A549 (cell line): ENCODE data around the gene ARHGAP25. TPM values are rescaled to one million over a fixed set of nuclear protein-coding genes. Genes with fewer than 3 reads are reported as not detected.

Source experiments
- ATAC-seq, 2 experiments: fragments of 200-7000 bp in 1 of 2; fragments of >200 bp in 1 of 2; cut with Nextera tagmentation in 1 of 2; cut with Tn5 transposase in 1 of 2; 3 replicates each; pipeline versions ENCODE4 v1.8.0 to v1.9.1; 2018 to 2020; ENCODE audit warnings: mild to moderate bottlenecking in 1 of 2, moderate library complexity in 1 of 2
- CTCF ChIA-PET: fragments of 300-600 bp; sonication (Branson Sonifier 250); formaldehyde crosslinking; extraction: SDS; loops from one replicate; lab custom pipeline; 2021; ENCODE audit warnings: antibody characterized with exemption, inconsistent platforms; lab: Yijun Ruan, JAX
- POLR2A ChIA-PET: fragments of 350-600 bp; formaldehyde crosslinking; extraction: SDS; loops from one replicate; lab custom pipeline; 2021; ENCODE audit warnings: antibody characterized with exemption, inconsistent platforms; lab: Yijun Ruan, JAX
- DNase-seq, 2 experiments: peaks; one replicate each; pipeline versions ENCODE4 v3.0.0 to v3.0.0-alpha.2; 2011 to 2016; ENCODE audit warnings: low read depth in 1 of 2, low spot score in 1 of 2
- FAIRE-seq: peaks from 2 replicates; lab custom pipeline; 2011; peaks lifted over from hg19 to GRCh38; lab: Jason Lieb, UNC
- H3K27ac ChIP-seq, 2 experiments: fragments of >200 bp; sonication (Bioruptor Twin); formaldehyde crosslinking; 3 replicates each; pipeline ENCODE4 v1.5.1; 2016 to 2017
- H3K4me1 ChIP-seq: fragments of >200 bp; sonication (Bioruptor Twin); formaldehyde crosslinking; 3 replicates; pipeline ENCODE4 v1.6.1; 2016
- H3K4me2 ChIP-seq: fragments of >200 bp; sonication (Bioruptor Twin); formaldehyde crosslinking; 3 replicates; pipeline ENCODE4 v1.6.1; 2016
- H3K4me3 ChIP-seq: fragments of >200 bp; sonication (Bioruptor Twin); formaldehyde crosslinking; 3 replicates; pipeline ENCODE4 v1.5.1; 2016
- H3K9me3 ChIP-seq: fragments of >200 bp; sonication (Bioruptor Twin); formaldehyde crosslinking; 3 replicates; pipeline ENCODE4 v1.6.1; 2016
- ATOH8 ChIP-seq: fragments of 250-450 bp; sonication (Bioruptor Pico); IDR thresholded peaks from 2 replicates; pipeline ENCODE4 v1.5.0; 2020; ENCODE audit warnings: low read depth, mild to moderate bottlenecking, moderate library complexity
- BCL3 ChIP-seq: fragments of >200 bp; sonication (Bioruptor Twin); formaldehyde crosslinking; IDR thresholded peaks from 3 replicates; pipeline ENCODE4 v1.6.1; 2016
- CBX2 ChIP-seq: fragments of 200-600 bp; sonication (generic); IDR thresholded peaks from 2 replicates; pipeline ENCODE4 v1.6.1; 2016; ENCODE audit warnings: low read depth, mild to moderate bottlenecking, borderline replicate concordance
- CBX8 ChIP-seq: fragments of 200-600 bp; sonication (generic); IDR thresholded peaks from 2 replicates; pipeline ENCODE4 v1.6.1; 2016
- E2F6 ChIP-seq: IDR thresholded peaks from 2 replicates; pipeline ENCODE4 v1.6.1; 2012; ENCODE audit warnings: low read depth, borderline replicate concordance
- EHF ChIP-seq: fragments of 250-450 bp; sonication (Bioruptor Pico); IDR thresholded peaks from 2 replicates; pipeline ENCODE4 v1.5.0; 2020; ENCODE audit warnings: mild to moderate bottlenecking
- ELK1 ChIP-seq: fragments of 150-350 bp; IDR thresholded peaks from 2 replicates; pipeline ENCODE4 v1.6.1; 2014; ENCODE audit warnings: low read depth, mild to moderate bottlenecking, low read length
- ESRRA ChIP-seq: fragments of 150-350 bp; IDR thresholded peaks from 2 replicates; pipeline ENCODE4 v1.6.1; 2014; ENCODE audit warnings: mild to moderate bottlenecking, low read length, borderline replicate concordance
- FOSL2 ChIP-seq, 2 experiments: fragments of 450-650 bp in 1 of 2; fragments of >200 bp in 1 of 2; sonication (Bioruptor Twin) in 1 of 2; formaldehyde crosslinking; IDR thresholded peaks; 2 replicates each; pipeline versions ENCODE4 v1.5.0 to v1.6.1; 2016 to 2020; ENCODE audit warnings: mild to moderate bottlenecking in 1 of 2, moderate library complexity in 1 of 2
- HEYL ChIP-seq: fragments of 250-450 bp; sonication (Bioruptor Pico); IDR thresholded peaks from 2 replicates; pipeline ENCODE4 v1.8.0; 2021; ENCODE audit warnings: mild to moderate bottlenecking, moderate library complexity
- HOXA7 ChIP-seq: fragments of 250-450 bp; sonication (Bioruptor Pico); IDR thresholded peaks from 2 replicates; pipeline ENCODE4 v1.5.0; 2020; ENCODE audit warnings: mild to moderate bottlenecking, moderate library complexity
- MAFK ChIP-seq: fragments of 450-650 bp; IDR thresholded peaks from 2 replicates; pipeline ENCODE4 v1.6.1; 2014; ENCODE audit not compliant: partially characterized antibody
- NPAS2 ChIP-seq: fragments of 250-450 bp; sonication (Bioruptor Pico); IDR thresholded peaks from 2 replicates; pipeline ENCODE4 v1.8.0; 2022; ENCODE audit warnings: mild to moderate bottlenecking, moderate library complexity, borderline replicate concordance
- PBX3 ChIP-seq: IDR thresholded peaks from 2 replicates; pipeline ENCODE4 v1.6.1; 2012
- POLR2AphosphoS2 ChIP-seq: conservative IDR thresholded peaks from 2 replicates; pipeline ENCODE4 v1.6.1; 2012; ENCODE audit warnings: low read length, improper control_type of control experiment, inconsistent platforms
- RAD21 ChIP-seq, 2 experiments: fragments of >200 bp in 1 of 2; sonication (Bioruptor Twin) in 1 of 2; formaldehyde crosslinking in 1 of 2; IDR thresholded peaks in 1 of 2; conservative IDR thresholded peaks in 1 of 2; 2 replicates in 1 of 2; 3 replicates in 1 of 2; pipeline ENCODE4 v1.6.1; 2012 to 2018; ENCODE audit warnings: inconsistent platforms in 1 of 2
- RNF2 ChIP-seq: fragments of 200-600 bp; sonication (generic); IDR thresholded peaks from 2 replicates; pipeline ENCODE4 v1.6.1; 2016; ENCODE audit warnings: low read depth, mild to moderate bottlenecking, antibody characterized with exemption, moderate library complexity, borderline replicate concordance
- SREBF2 ChIP-seq: fragments of 450-650 bp; IDR thresholded peaks from 2 replicates; pipeline ENCODE4 v1.6.1; 2014; ENCODE audit warnings: mild to moderate bottlenecking, moderate library complexity
- ZSCAN20 ChIP-seq: fragments of 250-450 bp; sonication (Bioruptor Pico); IDR thresholded peaks from 2 replicates; pipeline ENCODE4 v1.8.0; 2022; ENCODE audit warnings: mild to moderate bottlenecking, moderate library complexity
- WGBS: methylation state at CpG from one replicate; pipeline ENCODE4 v1.1.6; 2017; ENCODE audit errors: missing lambda C conversion rate; 5-methylcytosine and 5-hydroxymethylcytosine counted together
- polyA plus RNA-seq, 4 experiments: library from polyadenylated mRNA; depleted of rRNA in 3 of 4; stranded (reverse); fragments of >200 nt; fragmentation: RNase III in 1 of 4; extraction: RNeasy Plus Mini Kit Qiagen cat#74134 plus additional on column Dnase treatment in 1 of 4; gene quantifications; 2 replicates in 3 of 4; 3 replicates in 1 of 4; pipeline ENCODE4 v1.2.3, GENCODE V29; 2011 to 2017

ARHGAP25 gene
- polyA plus RNA-seq, 2 of the 4 experiments (the other 2 are of a cell fraction) = 0.50 to 2.4 TPM

GRCh38 chr2:68766376-68766845 is 31.8 kb downstream of the ARHGAP25 start:
- ATAC-seq = no peak; a peak in 1 of 6 replicates
- FAIRE-seq = no peak

GRCh38 chr2:68767031-68767961 is 32.7 kb downstream of the ARHGAP25 start:
- 71% methylated on average over 19 of the region's 19 CpGs for whole genome bisulfite sequencing
- H3K27ac ChIP-seq = no peak overlapping the region
- no peak overlapping the region for H3K4me3 ChIP-seq
- ATAC-seq (no peak), FAIRE-seq (no peak), DNase-seq (no peak)
- ChIA-PET CTCF (interaction anchor here (0.6 to 1.9 kb wide), 6 partner anchors 9 to 583 kb away, joined by 3 to 12 read pairs (median 4); no protein-coding TSS in a partner anchor), POLR2A (no interaction called here)
- no peak for TF ChIP-seq CBX2
- TF ChIP-seq NPAS2 (CRISPR knock-in tag) = no peak
- TF ChIP-seq E2F6 = no peak
- no peak for TF ChIP-seq RNF2
- no peak for TF ChIP-seq RAD21 (conservative IDR thresholded peaks at IDR 0.05 in 1 of 2, IDR thresholded peaks at IDR 0.05 in 1 of 2)
- no peak for TF ChIP-seq MAFK
- TF ChIP-seq FOSL2 (IDR thresholded peaks at IDR 0.05) = no peak
- no peak for TF ChIP-seq FOSL2 (CRISPR knock-in tag; IDR thresholded peaks at IDR 0.05)
- TF ChIP-seq ATOH8 (CRISPR knock-in tag) = no peak
- TF ChIP-seq HOXA7 (CRISPR knock-in tag) = no peak
- TF ChIP-seq POLR2AphosphoS2 = no peak
- no peaks in the 10 kb centered on the region for H3K9me3 ChIP-seq
- H3K4me2 ChIP-seq = no peak overlapping the region
- no peaks in the 10 kb centered on the region for H3K4me1 ChIP-seq

More at GRCh38 chr2:68766376-68766845, 31.8 kb downstream of the ARHGAP25 start:
- no peak for DNase-seq
- Histone ChIP-seq H3K4me3 (no peak overlapping the region), H3K4me1 (no peaks in the 10 kb centered on the region), H3K27ac (no peak overlapping the region), H3K9me3 (no peaks in the 10 kb centered on the region), H3K4me2 (no peak overlapping the region)
- WGBS = 84% methylated on average over 5 of the region's 5 CpGs
- ChIA-PET POLR2A (no interaction called here), CTCF (interaction anchor here (0.7 kb wide), 1 partner anchor 14 kb away, joined by 4 read pairs; no protein-coding TSS in a partner anchor)
- no peak for TF ChIP-seq POLR2AphosphoS2

- no peak overlapping the region for H3K4me2 ChIP-seq
- TF ChIP-seq HEYL (no peak), ESRRA (no peak), ZSCAN20 (CRISPR knock-in tag) (no peak), RAD21 (conservative IDR thresholded peaks at IDR 0.05 in 1 of 2, IDR thresholded peaks at IDR 0.05 in 1 of 2) (no peak), PBX3 (no peak), BCL3 (no peak), EHF (CRISPR knock-in tag) (no peak), CBX8 (no peak), SREBF2 (no peak), HOXA7 (CRISPR knock-in tag) (no peak), ELK1 (no peak)
- no peak for ATAC-seq
- ChIA-PET CTCF (interaction anchor here (0.6 to 1.9 kb wide), 7 partner anchors 10 to 646 kb away, joined by 3 to 12 read pairs (median 3); no protein-coding TSS in a partner anchor), POLR2A (no interaction called here)
- FAIRE-seq = no peak
- no peak for DNase-seq
- H3K27ac ChIP-seq = no peak overlapping the region
- H3K4me3 ChIP-seq = no peak overlapping the region
- WGBS = 71% methylated on average over 4 of the region's 4 CpGs
- no peaks in the 10 kb centered on the region for H3K4me1 ChIP-seq
- H3K9me3 ChIP-seq = no peaks in the 10 kb centered on the region
Observed at GRCh38 chr2:68767996-68768395, 33.4 kb downstream of the ARHGAP25 start.
